Subcutaneous adipose tissue (tissue), 4 donors: Measurements from ENCODE around the gene SHB. TPM values are rescaled to one million over a fixed set of nuclear protein-coding genes. Genes with fewer than 3 reads are reported as not detected.

ENCODE experiments used
- total RNA-seq, 4 donors: library from RNA; depleted of rRNA; stranded (reverse); fragments of >200 nt; gene quantifications; one replicate each; pipeline ENCODE4 v1.1.0, GENCODE V29; 2016
- TF ChIP-seq, protein P1 (sequence below): fragments of 450-650 bp; IDR thresholded peaks from one replicate; pipeline ENCODE4 v1.5.1; 2016; ENCODE audit warnings: low read depth, mild to moderate bottlenecking, control low read depth, antibody characterized with exemption, moderate library complexity

Gene SHB
- total RNA-seq, 4 donors from 2014 or later, result 2.6 to 5.7 (median 4.7) TPM

DNA sequence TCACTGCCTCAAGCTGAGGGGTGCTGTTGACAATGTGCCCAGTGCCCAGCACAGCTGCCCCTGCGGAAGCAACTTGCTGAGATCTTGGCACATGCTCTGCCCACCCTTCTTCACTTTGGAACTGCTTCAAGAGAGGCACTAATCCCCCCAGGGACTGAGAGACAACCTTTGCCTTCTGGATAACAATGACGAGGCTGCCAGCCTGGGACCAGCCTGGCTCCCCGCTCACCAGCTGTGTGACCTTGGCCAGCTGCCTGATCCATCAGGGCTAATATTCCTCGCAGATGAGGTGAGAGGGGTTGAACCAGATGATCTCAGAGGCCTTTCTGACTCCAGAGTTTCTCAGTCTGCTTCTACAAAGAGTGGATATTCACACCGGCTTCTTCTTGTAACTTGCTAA lies 81.0 kb downstream of the SHB start:
- TF ChIP-seq, protein P1, sequence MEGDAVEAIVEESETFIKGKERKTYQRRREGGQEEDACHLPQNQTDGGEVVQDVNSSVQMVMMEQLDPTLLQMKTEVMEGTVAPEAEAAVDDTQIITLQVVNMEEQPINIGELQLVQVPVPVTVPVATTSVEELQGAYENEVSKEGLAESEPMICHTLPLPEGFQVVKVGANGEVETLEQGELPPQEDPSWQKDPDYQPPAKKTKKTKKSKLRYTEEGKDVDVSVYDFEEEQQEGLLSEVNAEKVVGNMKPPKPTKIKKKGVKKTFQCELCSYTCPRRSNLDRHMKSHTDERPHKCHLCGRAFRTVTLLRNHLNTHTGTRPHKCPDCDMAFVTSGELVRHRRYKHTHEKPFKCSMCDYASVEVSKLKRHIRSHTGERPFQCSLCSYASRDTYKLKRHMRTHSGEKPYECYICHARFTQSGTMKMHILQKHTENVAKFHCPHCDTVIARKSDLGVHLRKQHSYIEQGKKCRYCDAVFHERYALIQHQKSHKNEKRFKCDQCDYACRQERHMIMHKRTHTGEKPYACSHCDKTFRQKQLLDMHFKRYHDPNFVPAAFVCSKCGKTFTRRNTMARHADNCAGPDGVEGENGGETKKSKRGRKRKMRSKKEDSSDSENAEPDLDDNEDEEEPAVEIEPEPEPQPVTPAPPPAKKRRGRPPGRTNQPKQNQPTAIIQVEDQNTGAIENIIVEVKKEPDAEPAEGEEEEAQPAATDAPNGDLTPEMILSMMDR, result no peak

DNA sequence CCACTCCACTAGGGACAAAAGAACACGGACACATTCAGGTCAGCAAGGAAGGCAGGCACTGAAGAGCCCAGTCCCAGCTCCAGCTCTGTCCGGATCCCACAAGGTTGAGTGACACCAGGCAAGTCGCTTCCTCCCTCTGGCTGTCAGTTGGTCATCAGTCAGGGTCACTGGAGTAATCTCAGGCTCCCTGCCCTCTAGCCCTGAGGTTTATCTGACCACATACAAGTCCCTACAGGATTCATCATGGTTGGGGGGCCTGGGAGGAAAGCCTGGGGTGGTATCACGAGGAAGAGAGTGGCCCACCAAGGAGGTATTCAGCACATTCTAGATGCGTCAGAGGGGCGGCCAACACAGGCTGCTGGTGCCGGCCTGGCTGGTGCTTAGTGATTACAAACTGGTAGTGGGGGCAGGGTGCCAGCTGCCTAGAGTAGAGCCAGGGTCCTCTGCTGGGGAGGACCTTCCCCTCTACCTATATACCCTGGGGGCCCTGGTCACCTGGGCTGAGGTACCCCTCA lies 81.5 kb downstream of the SHB start:
- TF ChIP-seq, protein P1, result no peak

DNA sequence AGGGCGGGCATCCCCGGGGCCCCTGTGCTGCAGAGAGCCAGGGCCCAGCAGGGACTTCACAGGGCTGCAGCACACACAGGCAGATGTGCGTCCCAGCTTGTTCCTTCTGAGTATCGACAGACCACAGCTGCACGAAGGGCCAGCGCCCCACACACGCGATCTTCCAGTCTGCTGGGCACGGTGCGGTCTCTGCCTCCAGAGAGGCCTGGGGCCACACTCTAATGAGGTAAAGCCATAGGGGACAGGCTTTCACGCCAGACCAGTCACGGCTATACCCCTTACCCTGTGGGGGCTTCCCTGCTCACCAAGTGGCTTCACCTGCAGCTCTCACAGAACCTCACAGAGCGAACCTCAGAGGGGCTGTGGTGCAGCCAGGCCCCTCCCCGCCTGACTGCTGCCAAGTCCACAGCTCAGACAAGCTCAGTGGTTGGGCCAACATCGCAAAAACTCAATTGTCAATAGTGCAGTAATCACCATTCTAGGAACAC lies 82.2 kb downstream of the SHB start:
- TF ChIP-seq, protein P1, result no peak

DNA sequence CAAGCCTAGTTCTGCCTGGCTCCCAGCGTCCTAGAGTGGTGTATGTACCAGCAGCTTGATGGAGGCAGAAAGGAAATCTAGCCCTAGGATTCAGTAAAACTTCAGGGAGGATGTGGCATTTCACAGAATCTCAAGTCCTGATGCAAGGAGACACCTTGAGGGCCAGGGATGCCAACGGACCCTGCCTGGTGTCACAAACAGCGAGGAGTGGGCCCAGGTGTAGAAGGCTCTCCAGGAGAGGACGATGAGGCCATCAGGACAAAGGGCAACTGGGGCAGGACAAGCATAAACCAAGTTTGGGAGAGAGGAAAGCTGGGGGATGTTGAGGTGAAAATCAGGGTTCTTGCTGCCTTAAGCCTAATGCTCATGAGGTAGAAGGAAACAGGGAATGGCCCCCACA lies 83.0 kb downstream of the SHB start:
- TF ChIP-seq, protein P1, result no peak

DNA sequence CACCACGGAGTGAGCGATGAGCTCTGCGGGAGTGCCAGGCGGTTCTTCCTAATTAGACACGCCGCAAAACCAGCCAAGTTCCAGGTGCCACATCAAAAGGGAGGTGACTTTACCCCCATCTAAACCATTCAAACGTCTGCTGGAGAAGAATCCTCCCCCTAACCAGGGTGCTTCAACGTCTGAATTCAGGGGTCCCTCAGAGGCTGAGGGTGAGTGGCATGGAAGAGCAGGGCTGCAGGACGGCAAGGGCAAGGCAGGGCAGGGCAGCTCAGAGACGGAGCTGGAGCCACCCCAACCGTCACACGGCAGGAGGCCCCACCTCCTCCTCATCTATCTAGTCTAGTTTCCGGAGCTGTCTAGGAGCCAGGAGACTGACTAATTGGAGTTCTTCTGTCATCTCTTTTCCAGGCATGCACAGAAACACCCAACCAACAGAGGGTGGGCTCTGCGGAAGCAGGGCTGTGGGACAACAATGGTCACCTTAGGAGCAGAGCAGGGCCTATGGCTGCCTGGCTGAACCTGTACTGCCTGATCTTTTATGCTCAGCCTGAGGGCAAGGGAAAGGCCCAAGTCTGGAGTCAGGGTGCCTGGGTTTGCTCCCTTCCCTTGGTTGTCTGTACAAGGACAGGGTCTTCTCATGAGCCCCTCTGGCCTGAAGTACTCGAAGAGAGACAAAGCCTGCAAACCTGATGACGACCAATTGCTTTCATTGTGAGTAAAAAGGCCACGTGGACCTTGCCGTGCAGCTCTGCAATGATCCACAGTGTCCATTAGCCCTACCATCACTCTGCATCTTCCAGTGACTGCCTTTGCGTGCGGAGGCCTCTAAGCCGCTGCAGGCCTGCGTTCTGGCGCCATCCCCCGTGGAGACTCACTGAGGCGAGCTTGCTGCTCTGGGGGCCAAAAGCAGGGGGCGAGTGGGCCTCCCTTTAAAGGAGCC lies 84.1 kb downstream of the SHB start:
- TF ChIP-seq, protein P1, result no peak

DNA sequence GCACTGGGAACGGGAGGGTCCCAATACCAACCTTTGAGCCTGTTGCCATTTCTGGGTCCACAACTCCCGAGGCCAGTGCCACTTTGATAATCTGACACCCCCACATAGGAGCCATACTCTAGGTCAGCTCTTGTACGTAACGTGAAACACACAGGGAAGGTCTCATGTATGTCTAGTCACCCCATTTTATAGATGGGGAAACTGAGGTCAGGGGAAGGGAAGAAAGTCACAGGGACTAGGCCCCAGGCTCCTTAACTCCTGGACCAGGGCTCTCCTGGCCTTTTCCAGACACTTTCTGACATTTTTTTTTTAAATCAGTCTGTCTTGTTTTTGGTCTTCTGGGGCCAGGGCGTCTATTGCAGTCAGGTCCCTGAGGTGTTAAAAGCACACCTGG lies 84.8 kb downstream of the SHB start:
- TF ChIP-seq, protein P1, result no peak

DNA sequence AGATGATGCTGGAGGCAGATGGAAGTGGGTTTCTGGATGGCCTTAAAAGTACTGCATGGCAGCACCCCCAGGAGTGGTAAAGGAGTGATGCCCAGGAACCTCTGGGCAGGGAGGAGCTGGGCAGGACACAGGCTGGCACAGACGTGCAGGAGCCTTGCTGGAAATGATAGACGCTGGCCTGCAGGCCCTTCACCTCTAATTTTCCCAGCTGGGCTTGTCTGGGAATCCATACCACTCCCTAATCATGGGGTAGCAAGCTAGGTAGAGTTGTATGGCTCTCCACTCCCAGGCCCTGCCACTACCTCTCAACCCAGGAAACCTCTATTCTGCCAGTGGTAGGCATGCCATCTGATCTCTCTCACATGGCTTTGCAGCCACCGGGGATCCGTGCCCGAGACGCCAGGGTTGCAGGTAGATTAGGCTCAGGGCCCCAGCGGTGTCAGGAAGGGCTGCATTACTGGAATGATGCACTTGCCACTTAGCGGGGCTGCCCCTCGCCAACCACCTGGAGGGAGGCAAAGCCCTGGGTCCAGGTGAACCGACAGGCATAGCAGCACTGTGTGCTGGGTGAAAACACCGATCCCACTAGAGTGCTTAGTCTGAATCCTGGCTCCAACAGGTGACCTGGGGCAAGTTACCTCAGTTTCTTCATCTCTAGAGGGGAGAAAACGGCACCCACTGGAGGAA lies 85.5 kb downstream of the SHB start:
- TF ChIP-seq, protein P1, result no peak
